ENCODE measurements around the gene VEGFB.

Gene VEGFB

GRCh38 chr11:64275031-64275800 lies 40.8 kb downstream of the VEGFB start:
- peaks cover 32% of the 10 kb centered on the region for H3K36me3 ChIP-seq (ENCODE audit: insufficient read depth, low read length)
- no peaks in the 10 kb centered on the region for H3K9me3 ChIP-seq (ENCODE audit: insufficient read depth, low read length, severe bottlenecking)
- no peak overlapping the region for H3K4me3 ChIP-seq (ENCODE audit: low read depth in 1 of 2, low read length in 2 of 2)
- no peak for TF ChIP-seq EZH2 (IDR thresholded peaks at IDR 0.05; ENCODE audit: borderline replicate concordance, low read depth, low read length, severe bottlenecking)
- TF ChIP-seq CTCF (IDR thresholded peaks at IDR 0.05; ENCODE audit: borderline replicate concordance, extremely low read depth, low read length, poor library complexity, severe bottlenecking), result no peak
- no peaks in the 10 kb centered on the region for H3K27me3 ChIP-seq (ENCODE audit: insufficient read depth, low read length, poor library complexity)
- no peak overlapping the region for H3K4me2 ChIP-seq (ENCODE audit: insufficient read depth, low read length)
- H4K20me1 ChIP-seq (ENCODE audit: insufficient read depth, low read length), result no peaks in the 10 kb centered on the region
- no peak overlapping the region for H3K9ac ChIP-seq (ENCODE audit: low read depth, low read length)
- peaks cover 28% of the 10 kb centered on the region for H3K79me2 ChIP-seq (ENCODE audit: insufficient read depth, low read length)
- no peak for DNase-seq
- H3K4me1 ChIP-seq (ENCODE audit: insufficient read depth, low read length), result peaks cover 23% of the 10 kb centered on the region
- H3K27ac ChIP-seq (ENCODE audit: low read length), result no peak overlapping the region
- no peak overlapping the region for H2AFZ ChIP-seq (ENCODE audit: low read depth, low read length)
- no peak for ATAC-seq (ENCODE audit: insufficient read depth, low read depth)

DNA sequence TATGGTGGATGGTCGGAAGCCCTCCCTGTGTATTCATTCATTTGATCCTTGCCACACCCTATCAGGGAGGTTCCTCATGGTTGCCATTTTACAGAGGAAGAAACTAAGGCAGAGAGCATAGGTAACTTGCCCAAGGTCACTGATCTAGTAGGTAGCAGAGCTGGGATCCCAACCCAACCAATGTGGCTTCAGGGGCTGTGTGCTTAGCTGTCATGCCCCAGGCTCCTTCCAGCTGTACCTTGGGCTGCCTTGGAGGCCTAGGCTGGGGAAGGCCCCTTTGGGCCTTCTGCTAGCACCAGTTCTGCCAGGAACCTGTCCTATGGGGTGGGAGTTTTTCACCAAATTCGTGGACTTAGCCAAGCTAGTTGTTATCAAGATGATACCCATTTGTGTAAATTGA lies 41.5 kb downstream of the VEGFB start:
- Histone ChIP-seq H3K4me2 (ENCODE audit: insufficient read depth, low read length) (no peak overlapping the region), H3K27me3 (ENCODE audit: insufficient read depth, low read length, poor library complexity) (no peaks in the 10 kb centered on the region), H2AFZ (ENCODE audit: low read depth, low read length) (no peak overlapping the region), H3K36me3 (ENCODE audit: insufficient read depth, low read length) (peaks cover 32% of the 10 kb centered on the region), H3K9ac (ENCODE audit: low read depth, low read length) (no peak overlapping the region), H3K4me1 (ENCODE audit: insufficient read depth, low read length) (peaks cover 17% of the 10 kb centered on the region), H3K27ac (ENCODE audit: low read length) (no peak overlapping the region), H3K4me3 (ENCODE audit: low read depth in 1 of 2, low read length in 2 of 2) (no peak overlapping the region), H3K9me3 (ENCODE audit: insufficient read depth, low read length, severe bottlenecking) (no peaks in the 10 kb centered on the region), H4K20me1 (ENCODE audit: insufficient read depth, low read length) (no peaks in the 10 kb centered on the region), H3K79me2 (ENCODE audit: insufficient read depth, low read length) (peaks cover 28% of the 10 kb centered on the region)
- DNase-seq (no peak), ATAC-seq (ENCODE audit: insufficient read depth, low read depth) (no peak)
- TF ChIP-seq EZH2 (IDR thresholded peaks at IDR 0.05; ENCODE audit: borderline replicate concordance, low read depth, low read length, severe bottlenecking), result no peak
- no peak for TF ChIP-seq CTCF (IDR thresholded peaks at IDR 0.05; ENCODE audit: borderline replicate concordance, extremely low read depth, low read length, poor library complexity, severe bottlenecking)

- Histone ChIP-seq H3K9ac (ENCODE audit: low read depth, low read length) (no peak overlapping the region), H3K4me1 (ENCODE audit: insufficient read depth, low read length) (peaks cover 9% of the 10 kb centered on the region), H3K4me3 (ENCODE audit: low read depth in 1 of 2, low read length in 2 of 2) (no peak overlapping the region), H2AFZ (ENCODE audit: low read depth, low read length) (no peak overlapping the region), H4K20me1 (ENCODE audit: insufficient read depth, low read length) (no peaks in the 10 kb centered on the region), H3K27me3 (ENCODE audit: insufficient read depth, low read length, poor library complexity) (no peaks in the 10 kb centered on the region), H3K79me2 (ENCODE audit: insufficient read depth, low read length) (peaks cover 23% of the 10 kb centered on the region), H3K36me3 (ENCODE audit: insufficient read depth, low read length) (peaks cover 33% of the 10 kb centered on the region), H3K9me3 (ENCODE audit: insufficient read depth, low read length, severe bottlenecking) (no peaks in the 10 kb centered on the region), H3K27ac (ENCODE audit: low read length) (no peak overlapping the region), H3K4me2 (ENCODE audit: insufficient read depth, low read length) (no peak overlapping the region)
- ATAC-seq (ENCODE audit: insufficient read depth, low read depth), result no peak
- no peak for TF ChIP-seq EZH2 (IDR thresholded peaks at IDR 0.05; ENCODE audit: borderline replicate concordance, low read depth, low read length, severe bottlenecking)
- TF ChIP-seq CTCF (IDR thresholded peaks at IDR 0.05; ENCODE audit: borderline replicate concordance, extremely low read depth, low read length, poor library complexity, severe bottlenecking), result no peak
- DNase-seq, result no peak
Measured at GRCh38 chr11:64276653-64277431, 42.5 kb downstream of the VEGFB start.

All from DND-41 (cell line).